Endothelial cell of umbilical vein (primary cell): ENCODE measurements around the gene PCYT1B. TPM values are rescaled to one million over a fixed set of nuclear protein-coding genes. Genes with fewer than 3 reads are reported as not detected.
A peak's percentile ranks its signal among the peaks of the same experiment; 100 is the strongest.

Experiments used
- BruUV-seq: library from RNA; stranded (reverse); fragments of 400-500 nt; replicated peaks from 2 replicates; lab custom pipeline; 2021; lab: Mats Ljungman, UMichigan
- CTCF ChIA-PET: fragments of 300-600, 350-600 bp; sonication (Branson Sonifier 250); formaldehyde crosslinking; loops from one replicate; lab custom pipeline; 2021; ENCODE audit warnings: antibody characterized with exemption, inconsistent platforms; lab: Charles Lee
- POLR2A ChIA-PET: fragments of 300-600, 350-600 bp; sonication (Branson Sonifier 250); formaldehyde crosslinking; loops from one replicate; lab custom pipeline; 2021; ENCODE audit warnings: antibody characterized with exemption, inconsistent platforms; lab: Charles Lee
- DNase-seq: peaks from one replicate; pipeline ENCODE4 v3.0.0-alpha.2; 2011; ENCODE audit warnings: low read depth, low spot score
- FAIRE-seq: peaks from 2 replicates; lab custom pipeline; 2011; peaks lifted over from hg19 to GRCh38; lab: Jason Lieb, UNC
- H2AFZ ChIP-seq: 2 replicates; pipeline ENCODE4 v1.6.0; 2012; ENCODE audit warnings: low read depth, low read length, control low read depth, inconsistent platforms
- H3K27ac ChIP-seq: 2 replicates; pipeline ENCODE4 v1.5.1; 2011; ENCODE audit warnings: low read depth, mild to moderate bottlenecking, control low read depth, low read length, moderate library complexity; ENCODE audit not compliant: insufficient read depth
- H3K27me3 ChIP-seq, 2 experiments: 2 replicates each; pipeline versions ENCODE4 v1.6.0 to v1.6.1; 2011; ENCODE audit warnings: low read length in 2 of 2, mixed read lengths in 1 of 2; ENCODE audit not compliant: control insufficient read depth in 2 of 2, insufficient read depth in 2 of 2
- H3K36me3 ChIP-seq, 2 experiments: 2 replicates in 1 of 2; 3 replicates in 1 of 2; pipeline ENCODE4 v1.5.1; 2011; ENCODE audit warnings: low read length in 2 of 2, mild to moderate bottlenecking in 1 of 2, moderate library complexity in 1 of 2; ENCODE audit not compliant: control insufficient read depth in 2 of 2, insufficient read depth in 2 of 2; ENCODE audit errors: extremely low read depth in 1 of 2
- H3K4me1 ChIP-seq: 3 replicates; pipeline ENCODE4 v1.5.1; 2011; ENCODE audit warnings: mild to moderate bottlenecking, low read length; ENCODE audit not compliant: control insufficient read depth, insufficient read depth; ENCODE audit errors: extremely low read depth
- H3K4me2 ChIP-seq: 2 replicates; pipeline ENCODE4 v1.6.1; 2011; ENCODE audit warnings: low read length, control low read depth, mixed read lengths; ENCODE audit not compliant: insufficient read depth
- H3K4me3 ChIP-seq, 3 experiments: fragments of 200-600 bp in 1 of 3; sonication (generic), shearing (Covaris generic) in 1 of 3; replicated peaks in 1 of 3; 2 replicates each; pipeline ENCODE4 v1.5.1; 2011 to 2016; ENCODE audit warnings: control low read depth in 3 of 3, low read length in 3 of 3, mild to moderate bottlenecking in 2 of 3, inconsistent platforms in 1 of 3, low read depth in 1 of 3, moderate library complexity in 1 of 3; ENCODE audit not compliant: insufficient read depth in 1 of 3
- H3K79me2 ChIP-seq: 2 replicates; pipeline ENCODE4 v1.6.0; 2012; ENCODE audit warnings: low read length, inconsistent platforms; ENCODE audit not compliant: control insufficient read depth, insufficient read depth
- H3K9ac ChIP-seq: replicated peaks from 2 replicates; pipeline ENCODE3; 2011; ENCODE audit warnings: low read length, control low read depth; ENCODE audit not compliant: insufficient read depth; ENCODE audit errors: extremely low read depth
- H3K9me1 ChIP-seq: replicated peaks from 3 replicates; pipeline ENCODE4 v1.6.0; 2011; ENCODE audit warnings: mild to moderate bottlenecking, low read length; ENCODE audit not compliant: control insufficient read depth, insufficient read depth; ENCODE audit errors: extremely low read depth
- H3K9me3 ChIP-seq: replicated peaks from 2 replicates; pipeline ENCODE4 v1.5.1; 2012; ENCODE audit warnings: low read length, inconsistent platforms; ENCODE audit not compliant: control insufficient read depth, insufficient read depth
- H4K20me1 ChIP-seq: replicated peaks from 2 replicates; pipeline ENCODE3; 2011; ENCODE audit warnings: mild to moderate bottlenecking, low read length; ENCODE audit not compliant: control insufficient read depth, insufficient read depth; ENCODE audit errors: extremely low read depth
- CTCF ChIP-seq, 2 donors: IDR thresholded peaks; 1 replicate in 1 of 2; 2 replicates in 1 of 2; pipeline ENCODE4 v1.5.1; 2011; ENCODE audit warnings: low read length in 2 of 2, mild to moderate bottlenecking in 2 of 2, moderate library complexity in 2 of 2, control low read depth in 1 of 2, inconsistent platforms in 1 of 2, low read depth in 1 of 2; ENCODE audit not compliant: insufficient read depth in 1 of 2; ENCODE audit errors: extremely low read depth in 1 of 2
- EZH2 ChIP-seq: IDR thresholded peaks from 2 replicates; pipeline ENCODE4 v1.6.1; 2012; ENCODE audit warnings: borderline replicate concordance, low read depth, mild to moderate bottlenecking, moderate library complexity, low read length, inconsistent platforms; ENCODE audit not compliant: severe bottlenecking
- MAX ChIP-seq: IDR thresholded peaks from 2 replicates; pipeline ENCODE4 v1.6.1; 2011; ENCODE audit not compliant: insufficient read depth, insufficient read length
- POLR2A ChIP-seq: IDR thresholded peaks from 2 replicates; pipeline ENCODE4 v1.6.1; 2012; ENCODE audit warnings: low read depth, mild to moderate bottlenecking, control low read depth, low read length
- dilution Hi-C: fragments of 300-500 bp; cut with MboI; formaldehyde crosslinking; loops from one replicate; pipeline ENCODE4 v1.15.0; 2019; ENCODE audit warnings: low sequenced_read_pairs; ENCODE audit not compliant: extremely low pct_ligation_motif_present
- intact Hi-C: fragments of 100-400 bp; cut with micrococcal nuclease; formaldehyde crosslinking; loops from one replicate; pipeline ENCODE4 v1.10.0; 2022
- polyA plus RNA-seq, 4 experiments: library from polyadenylated mRNA; depleted of rRNA in 3 of 4; stranded (reverse) in 3 of 4; unstranded in 1 of 4; fragments of >200 nt; gene quantifications; 2 replicates each; pipeline versions ENCODE4 v1.2.1 to v1.2.3, GENCODE V29; 2011 to 2012; ENCODE audit warnings: missing spikeins in 1 of 4
- total RNA-seq: library from RNA; stranded (reverse); gene quantifications from 2 replicates; pipeline ENCODE4 v1.2.3, GENCODE V29; 2021

PCYT1B gene
- total and polyA plus RNA-seq, 2 donors (not counting 3 experiments of a cell fraction or from before 2014, with no cell fraction given): 0.33 to 1.3 TPM

- dilution Hi-C loops: no loop called here
- Histone ChIP-seq H3K4me1 (no peaks in the 10 kb centered on the region), H3K4me3 (no peak overlapping the region), H3K79me2 (no peaks in the 10 kb centered on the region), H3K27ac (no peak overlapping the region), H3K4me2 (no peak overlapping the region), H2AFZ (no peak overlapping the region), H3K9me1 (no peaks in the 10 kb centered on the region), H4K20me1 (no peaks in the 10 kb centered on the region), H3K27me3 (no peaks in the 10 kb centered on the region), H3K9me3 (no peaks in the 10 kb centered on the region), H3K9ac (no peak overlapping the region), H3K36me3 (no peaks in the 10 kb centered on the region)
- TF ChIP-seq CTCF (IDR thresholded peaks at IDR 0.05; ENCODE audit: extremely low read depth in 1 of 2, insufficient read depth in 1 of 2, low read depth in 1 of 2, low read length in 2 of 2) (peak in 1 of 2 donors; percentile 24), MAX (no peak)
- FAIRE-seq: no peak
- intact Hi-C loops: loop anchor here (1.0 to 2.0 kb wide), 4 partner anchors 46 to 300 kb away; no protein-coding TSS in a partner anchor
- ChIA-PET CTCF (interaction anchor here (0.8 to 2.9 kb wide), 6 partner anchors 39 to 191 kb away, joined by 3 to 29 read pairs (median 4); no protein-coding TSS in a partner anchor), POLR2A (no interaction called here)
- BruUV-seq: no TSS peak
- peak; percentile 44 for DNase-seq
These were observed 86.0 kb downstream of the PCYT1B start for GRCh38 chrX:24561121-24561520.

GRCh38 chrX:24553011-24553410 is 94.1 kb downstream of the PCYT1B start:
- TF ChIP-seq EZH2: no peak
- TF ChIP-seq POLR2A: no peak
- intact Hi-C loops: no loop called here
- CTCF ChIA-PET: interaction anchor here (1.4 kb wide), 1 partner anchor 157 kb away, joined by 3 read pairs; no protein-coding TSS in a partner anchor

More at GRCh38 chrX:24553011-24553410, 94.1 kb downstream of the PCYT1B start:
- dilution Hi-C loops: no loop called here
- H3K4me3 ChIP-seq: no peak overlapping the region
- POLR2A ChIA-PET: no interaction called here
- no peak overlapping the region for H2AFZ ChIP-seq
- FAIRE-seq: peak; percentile 4
- no peak overlapping the region for H3K9ac ChIP-seq
- BruUV-seq: no TSS peak
- H3K36me3 ChIP-seq: no peaks in the 10 kb centered on the region
- no peaks in the 10 kb centered on the region for H4K20me1 ChIP-seq
- no peaks in the 10 kb centered on the region for H3K4me1 ChIP-seq
- no peaks in the 10 kb centered on the region for H3K9me1 ChIP-seq
- H3K9me3 ChIP-seq: no peaks in the 10 kb centered on the region
- no peaks in the 10 kb centered on the region for H3K79me2 ChIP-seq
- peak; percentile 9 for DNase-seq
- H3K27ac ChIP-seq: no peak overlapping the region
- no peaks in the 10 kb centered on the region for H3K27me3 ChIP-seq
- H3K4me2 ChIP-seq: no peak overlapping the region
